ENCODE measurements around the gene ELMO3. TPM values are rescaled to one million over a fixed set of nuclear protein-coding genes. Genes with fewer than 3 reads are reported as not detected.

The ELMO3 gene
- total and polyA plus RNA-seq, 2 donors from 2014 or later = 24.2 to 33.1 TPM

DNA sequence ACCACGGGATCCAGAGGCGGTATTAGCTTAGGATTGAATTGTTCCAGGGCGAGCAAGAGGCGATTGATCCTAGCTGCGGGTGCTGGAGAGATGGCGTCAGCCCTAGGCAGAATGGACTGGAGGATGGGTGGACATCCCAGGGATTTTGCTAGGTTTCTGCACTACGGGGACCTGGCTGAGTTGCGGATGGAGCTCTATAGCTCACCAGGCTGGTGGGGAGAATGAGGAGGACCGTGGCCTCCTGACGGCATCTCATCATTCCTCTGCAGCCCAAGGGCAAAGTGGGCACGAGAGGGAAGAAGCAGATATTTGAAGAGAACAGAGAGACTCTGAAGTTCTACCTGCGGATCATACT, 28.6 kb downstream of the ELMO3 start:
- intact Hi-C loops (cut with DNase I) = no loop called here
- no peaks in the 10 kb centered on the region for H3K27me3 ChIP-seq (ENCODE audit: control insufficient read depth, insufficient read depth, low read length)
- no peaks in the 10 kb centered on the region for H3K9me3 ChIP-seq (ENCODE audit: control insufficient read depth in 2 of 3, insufficient read depth in 1 of 3, low read length in 3 of 3)
- peak overlapping the region in 1 of 2 donors; percentile 85 for H3K27ac ChIP-seq (ENCODE audit: low read depth in 2 of 2, low read length in 2 of 2)
- peaks cover 0 to 20% (median 11%) of the 10 kb centered on the region in 3 donors for H3K4me1 ChIP-seq (ENCODE audit: control insufficient read depth in 2 of 3, insufficient read depth in 2 of 3, low read depth in 1 of 3, low read length in 3 of 3)
- FAIRE-seq (no peak), DNase-seq (no peak)
- no peak for TF ChIP-seq CTCF (IDR thresholded peaks at IDR 0.05; ENCODE audit: borderline replicate concordance, extremely low read depth, insufficient read depth)
- H3K4me3 ChIP-seq (ENCODE audit: low read length in 3 of 3) = peak overlapping the region; percentile 94 to 100 (median 98)
- H3K36me3 ChIP-seq (ENCODE audit: control insufficient read depth in 2 of 3, insufficient read depth in 3 of 3, low read length in 3 of 3) = peaks cover 2 to 26% (median 16%) of the 10 kb centered on the region in 3 donors
- peak overlapping the region; percentile 85 to 96 (median 90) for H3K9ac ChIP-seq (ENCODE audit: low read length in 3 of 3)

GRCh38 chr16:67228034-67228785, 29.3 kb downstream of the ELMO3 start:
- FAIRE-seq (no peak), DNase-seq (no peak)
- Histone ChIP-seq H3K36me3 (ENCODE audit: control insufficient read depth in 2 of 3, insufficient read depth in 3 of 3, low read length in 3 of 3) (peaks cover 2 to 26% (median 16%) of the 10 kb centered on the region in 3 donors), H3K27me3 (ENCODE audit: control insufficient read depth, insufficient read depth, low read length) (no peaks in the 10 kb centered on the region), H3K4me3 (ENCODE audit: low read length in 3 of 3) (peak overlapping the region; percentile 94 to 100 (median 98)), H3K9ac (ENCODE audit: low read length in 3 of 3) (peak overlapping the region in 1 of 3 donors; percentile 96), H3K9me3 (ENCODE audit: control insufficient read depth in 2 of 3, insufficient read depth in 1 of 3, low read length in 3 of 3) (no peaks in the 10 kb centered on the region), H3K4me1 (ENCODE audit: control insufficient read depth in 2 of 3, insufficient read depth in 2 of 3, low read depth in 1 of 3, low read length in 3 of 3) (peaks cover 0 to 20% (median 11%) of the 10 kb centered on the region in 3 donors), H3K27ac (ENCODE audit: low read depth in 2 of 2, low read length in 2 of 2) (no peak overlapping the region)
- intact Hi-C loops (cut with DNase I) = no loop called here
- no peak for TF ChIP-seq CTCF (IDR thresholded peaks at IDR 0.05; ENCODE audit: borderline replicate concordance, extremely low read depth, insufficient read depth)

DNA sequence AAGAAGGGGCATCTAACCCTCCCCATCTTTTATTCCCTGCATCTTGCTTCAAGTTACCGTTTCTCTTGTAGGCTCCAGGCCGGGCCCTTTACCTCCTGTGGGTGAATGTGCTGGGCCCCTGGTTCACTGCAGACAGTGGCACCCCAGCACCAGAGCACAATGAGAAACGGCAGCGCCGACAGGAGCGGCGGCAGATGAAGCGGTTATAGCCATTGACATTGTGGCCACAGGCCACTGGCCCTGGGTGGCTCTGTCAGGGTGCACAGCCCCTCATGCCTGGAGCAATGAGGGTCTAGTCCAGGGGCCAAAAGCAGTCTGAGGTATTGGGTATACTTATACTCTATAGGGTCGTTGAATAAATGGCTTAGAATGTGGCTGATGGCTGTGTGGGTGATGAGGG, 30.0 kb downstream of the ELMO3 start:
- H3K9ac ChIP-seq (ENCODE audit: low read length in 3 of 3) = no peak overlapping the region
- DNase-seq (peak in 1 of 5 donors; percentile 61), FAIRE-seq (no peak)
- peaks cover 2 to 26% (median 18%) of the 10 kb centered on the region in 3 donors for H3K36me3 ChIP-seq (ENCODE audit: control insufficient read depth in 2 of 3, insufficient read depth in 3 of 3, low read length in 3 of 3)
- no peak for TF ChIP-seq CTCF (IDR thresholded peaks at IDR 0.05; ENCODE audit: borderline replicate concordance, extremely low read depth, insufficient read depth)
- intact Hi-C loops (cut with DNase I) = no loop called here
- no peaks in the 10 kb centered on the region for H3K9me3 ChIP-seq (ENCODE audit: control insufficient read depth in 2 of 3, insufficient read depth in 1 of 3, low read length in 3 of 3)
- H3K4me1 ChIP-seq (ENCODE audit: control insufficient read depth in 2 of 3, insufficient read depth in 2 of 3, low read depth in 1 of 3, low read length in 3 of 3) = peaks cover 0 to 20% (median 11%) of the 10 kb centered on the region in 3 donors
- no peaks in the 10 kb centered on the region for H3K27me3 ChIP-seq (ENCODE audit: control insufficient read depth, insufficient read depth, low read length)
- no peak overlapping the region for H3K4me3 ChIP-seq (ENCODE audit: low read length in 3 of 3)
- no peak overlapping the region for H3K27ac ChIP-seq (ENCODE audit: low read depth in 2 of 2, low read length in 2 of 2)
